Peyer's patch (tissue), 4 donors: ENCODE results near the gene GEMIN2. TPM values are rescaled to one million over a fixed set of nuclear protein-coding genes. Genes with fewer than 3 reads are reported as not detected.
"Not testable (repeated sequence)": the region's sequence is repeated elsewhere in the genome, so short reads cannot be mapped to it uniquely, and the experiment has no call there.

ENCODE experiments used
- DNase-seq, 3 donors: peaks; one replicate each; pipeline ENCODE4 v3.0.0-alpha.2; 2017 to 2019
- H3K27ac ChIP-seq, 4 donors: fragments of 200-600 bp; sonication (generic); one replicate each; pipeline ENCODE4 v1.5.1; 2016 to 2019
- H3K27me3 ChIP-seq, 2 donors: fragments of 200-600 bp; sonication (generic); one replicate each; pipeline ENCODE4 v1.5.1; 2019
- H3K36me3 ChIP-seq, 3 donors: fragments of 200-600 bp; sonication (generic); one replicate each; pipeline ENCODE4 v1.5.1; 2016 to 2019
- H3K4me1 ChIP-seq, 4 donors: fragments of 200-600 bp; sonication (generic); one replicate each; pipeline ENCODE4 v1.5.1; 2016 to 2019
- H3K4me3 ChIP-seq, 4 donors: fragments of 200-600 bp; sonication (generic); 1 replicate in 3 of 4; 2 replicates in 1 of 4; pipeline ENCODE4 v1.5.1; 2016 to 2019; ENCODE audit warnings: mild to moderate bottlenecking in 1 of 4
- H3K9me3 ChIP-seq, 4 donors: fragments of 200-600 bp; sonication (generic); one replicate each; pipeline ENCODE4 v1.5.1; 2016 to 2019; ENCODE audit warnings: mild to moderate bottlenecking in 1 of 4
- CTCF ChIP-seq, 6 experiments: fragments of 450-650 bp in 4 of 6; fragments of 200-600 bp in 2 of 6; sonication (generic) in 1 of 6; IDR thresholded peaks; one replicate each; pipeline ENCODE4 v1.5.1; 2017 to 2019; ENCODE audit warnings: antibody characterized with exemption in 6 of 6, mild to moderate bottlenecking in 3 of 6, moderate library complexity in 1 of 6
- POLR2A ChIP-seq, 2 donors: fragments of 450-650 bp; IDR thresholded peaks; one replicate each; pipeline ENCODE4 v1.5.1; 2017; ENCODE audit warnings: antibody characterized with exemption in 2 of 2, mild to moderate bottlenecking in 2 of 2, moderate library complexity in 2 of 2
- small RNA-seq, 2 donors: library from RNA; depleted of rRNA; stranded (forward); fragments of <200 nt; gene quantifications; one replicate each; pipeline ENCODE3, GENCODE V24; 2016
- total RNA-seq, 4 donors: library from RNA; depleted of rRNA; stranded (reverse); fragments of >200 nt; gene quantifications; one replicate each; pipeline ENCODE4 v1.1.0, GENCODE V29; 2016

GEMIN2 gene
- total RNA-seq, 4 donors from 2014 or later: 10.1 to 17.3 (median 13.2) TPM

- peaks cover 0 to 5% (median 2%) of the 10 kb centered on the region in 4 donors for H3K4me1 ChIP-seq
- no peak overlapping the region for H3K27ac ChIP-seq
- no peaks in the 10 kb centered on the region for H3K9me3 ChIP-seq
- H3K4me3 ChIP-seq: no peak overlapping the region
- H3K36me3 ChIP-seq: peaks cover 0 to 76% (median 0%) of the 10 kb centered on the region in 3 donors
- no peak for DNase-seq
- H3K27me3 ChIP-seq: no peaks in the 10 kb centered on the region
- TF ChIP-seq POLR2A (IDR thresholded peaks at IDR 0.05) (no peak), CTCF (IDR thresholded peaks at IDR 0.05) (no peak)
These were observed 67.5 kb downstream of the GEMIN2 start for GRCh38 chr14:39181693-39182047.

GRCh38 chr14:39182770-39183684 lies 68.9 kb downstream of the GEMIN2 start:
- Histone ChIP-seq H3K9me3 (no peaks in the 10 kb centered on the region), H3K36me3 (peaks cover 0 to 62% (median 0%) of the 10 kb centered on the region in 3 donors), H3K27ac (no peak overlapping the region), H3K27me3 (no peaks in the 10 kb centered on the region), H3K4me1 (no peaks in the 10 kb centered on the region), H3K4me3 (no peak overlapping the region)
- DNase-seq: no peak
- TF ChIP-seq POLR2A (IDR thresholded peaks at IDR 0.05) (no peak), CTCF (IDR thresholded peaks at IDR 0.05) (no peak)

GRCh38 chr14:39183685-39184003 lies 69.5 kb downstream of the GEMIN2 start:
- H3K4me3 ChIP-seq: not testable (repeated sequence)

GRCh38 chr14:39184628-39185255 lies 70.6 kb downstream of the GEMIN2 start:
- no peaks in the 10 kb centered on the region for H3K27me3 ChIP-seq
- H3K27ac ChIP-seq: no peak overlapping the region
- H3K4me3 ChIP-seq: no peak overlapping the region
- no peaks in the 10 kb centered on the region for H3K9me3 ChIP-seq
- no peak for DNase-seq
- TF ChIP-seq POLR2A (IDR thresholded peaks at IDR 0.05) (no peak), CTCF (IDR thresholded peaks at IDR 0.05) (no peak)
- no peaks in the 10 kb centered on the region for H3K4me1 ChIP-seq
- H3K36me3 ChIP-seq: peaks cover 0 to 45% (median 0%) of the 10 kb centered on the region in 3 donors

More at GRCh38 chr14:39183685-39184003, 69.5 kb downstream of the GEMIN2 start:
- H3K27ac ChIP-seq, DNase-seq, H3K9me3 ChIP-seq, H3K4me1 ChIP-seq, H3K27me3 ChIP-seq: not testable (repeated sequence)
- peaks cover 0 to 56% (median 0%) of the 10 kb centered on the region in 3 donors for H3K36me3 ChIP-seq

- H3K27ac ChIP-seq: no peak overlapping the region
- H3K4me1 ChIP-seq: no peaks in the 10 kb centered on the region
- TF ChIP-seq CTCF (IDR thresholded peaks at IDR 0.05) (no peak), POLR2A (IDR thresholded peaks at IDR 0.05) (no peak)
- H3K36me3 ChIP-seq: peaks cover 0 to 38% (median 0%) of the 10 kb centered on the region in 3 donors
- no peaks in the 10 kb centered on the region for H3K27me3 ChIP-seq
- H3K4me3 ChIP-seq: no peak overlapping the region
- DNase-seq: no peak
- no peaks in the 10 kb centered on the region for H3K9me3 ChIP-seq
These were observed 71.3 kb downstream of the GEMIN2 start for GRCh38 chr14:39185256-39186049.

Small RNAs within 50 kb of the gene (small RNA-seq; reads per million reads assigned to genes)
- gene AL109628.1: 0 reads per million in 2 donors

Other genes with a start within 250 kb of the GEMIN2 start
- 100 to 1,000 TPM; 118 to 260 (median 188) TPM for gene SEC23A, start 11.1 kb upstream of the GEMIN2 start, total RNA-seq
- 10 to 100 TPM; 14.9 to 15.7 (median 15.3) TPM for gene TRAPPC6B, start 56.0 kb downstream of the GEMIN2 start, total RNA-seq
- gene PNN, start 60.9 kb downstream of the GEMIN2 start, total RNA-seq: 100 to 1,000 TPM in 1 of 4 donors, 10 to 100 TPM in 3; 48.3 to 125 (median 63.4) TPM
- gene MIA2, start 119.6 kb downstream of the GEMIN2 start, total RNA-seq: 100 to 1,000 TPM in 3 of 4 donors, 10 to 100 TPM in 1; 44.6 to 143 (median 128) TPM